GM12878 (cell line): Measurements from ENCODE around the gene GUCY1B1. TPM values are rescaled to one million over a fixed set of nuclear protein-coding genes. Genes with fewer than 3 reads are reported as not detected.

Experiments used
- ATAC-seq: fragments of 200-7000 bp; cut with Tn5 transposase; 3 replicates; pipeline ENCODE4 v1.9.1; 2020; ENCODE audit warnings: mild to moderate bottlenecking, moderate library complexity
- BruUV-seq: library from RNA; stranded (reverse); fragments of 400-500 nt; replicated peaks from 2 replicates; lab custom pipeline; 2021; lab: Mats Ljungman, UMichigan
- CTCF ChIA-PET: fragments of 300-600 bp; sonication (Branson Sonifier 250); formaldehyde crosslinking; extraction: SDS; loops from one replicate; lab custom pipeline; 2021; ENCODE audit warnings: inconsistent platforms; lab: Yijun Ruan, JAX
- POLR2A ChIA-PET: fragments of 350-600 bp; formaldehyde crosslinking; extraction: SDS; loops from one replicate; lab custom pipeline; 2021; ENCODE audit warnings: inconsistent platforms; lab: Charles Lee
- RAD21 ChIA-PET: fragments of 300-600 bp; sonication (Branson Sonifier 250); formaldehyde crosslinking; loops from one replicate; lab custom pipeline; 2023; ENCODE audit warnings: antibody characterized with exemption; ENCODE audit not compliant: unreplicated experiment; lab: Charles Lee
- SMC1A ChIA-PET: fragments of 300-600 bp; sonication (Branson Sonifier 250); formaldehyde crosslinking; loops from one replicate; lab custom pipeline; 2023; ENCODE audit not compliant: unreplicated experiment, uncharacterized antibody; lab: Charles Lee
- DNase-seq: peaks from one replicate; pipeline ENCODE4 v3.0.0-alpha.2; 2011; ENCODE audit warnings: low read depth, low spot score
- FAIRE-seq: peaks from 3 replicates; lab custom pipeline; 2011; peaks lifted over from hg19 to GRCh38; lab: Jason Lieb, UNC
- H2AFZ ChIP-seq: 2 replicates; pipeline ENCODE4 v1.6.0; 2011; ENCODE audit warnings: low read depth, low read length, control low read depth; ENCODE audit not compliant: control insufficient read depth
- H3K27ac ChIP-seq: 2 replicates; pipeline ENCODE4 v1.5.1; 2011; ENCODE audit warnings: control low read depth; ENCODE audit not compliant: control insufficient read depth, insufficient read depth
- H3K27me3 ChIP-seq, 2 experiments: replicated peaks in 1 of 2; 2 replicates each; pipeline versions ENCODE4 v1.6.0 to v1.6.1; 2011; ENCODE audit warnings: low read length in 1 of 2; ENCODE audit not compliant: control insufficient read depth in 2 of 2, insufficient read depth in 2 of 2
- H3K36me3 ChIP-seq, 2 experiments: 2 replicates each; pipeline ENCODE4 v1.5.1; 2011; ENCODE audit warnings: low read length in 1 of 2; ENCODE audit not compliant: control insufficient read depth in 2 of 2, insufficient read depth in 2 of 2
- H3K4me1 ChIP-seq: 2 replicates; pipeline ENCODE4 v1.6.1; 2011; ENCODE audit warnings: mild to moderate bottlenecking, low read length, moderate library complexity, mixed read lengths; ENCODE audit not compliant: control insufficient read depth, insufficient read depth
- H3K4me2 ChIP-seq: 2 replicates; pipeline ENCODE4 v1.6.0; 2011; ENCODE audit warnings: control low read depth; ENCODE audit not compliant: control insufficient read depth, insufficient read depth
- H3K4me3 ChIP-seq: fragments of 200-600 bp; sonication (generic); 2 replicates; pipeline ENCODE4 v1.5.1; 2016
- H3K79me2 ChIP-seq: 2 replicates; pipeline ENCODE4 v1.6.0; 2011; ENCODE audit warnings: low read length; ENCODE audit not compliant: control insufficient read depth, insufficient read depth
- H3K9ac ChIP-seq: 2 replicates; pipeline ENCODE4 v1.8.0; 2011; ENCODE audit warnings: low read length, control low read depth, mixed read lengths; ENCODE audit not compliant: control insufficient read depth, insufficient read depth
- H3K9me3 ChIP-seq: replicated peaks from 3 replicates; pipeline ENCODE4 v1.5.1; 2011; ENCODE audit warnings: mild to moderate bottlenecking, low read length; ENCODE audit not compliant: control insufficient read depth, insufficient read depth
- H4K20me1 ChIP-seq: 2 replicates; pipeline ENCODE4 v1.6.0; 2011; ENCODE audit not compliant: control insufficient read depth, insufficient read depth
- CHD1 ChIP-seq: IDR thresholded peaks from 2 replicates; pipeline ENCODE4 v1.6.1; 2012; ENCODE audit warnings: low read depth, low read length, improper control_type of control experiment
- EGR1 ChIP-seq, 2 experiments: IDR thresholded peaks; 1 replicate in 1 of 2; 2 replicates in 1 of 2; pipeline ENCODE4 v1.6.1; 2011 to 2012; ENCODE audit warnings: low read depth in 2 of 2, low read length in 2 of 2, borderline replicate concordance in 1 of 2, mild to moderate bottlenecking in 1 of 2, moderate library complexity in 1 of 2
- HDAC6 ChIP-seq: fragments of 200-600 bp; sonication (generic); IDR thresholded peaks from one replicate; pipeline ENCODE4 v1.8.0; 2017; ENCODE audit warnings: antibody characterized with exemption; ENCODE audit not compliant: unreplicated experiment
- IKZF1 ChIP-seq: fragments of 450-650 bp; conservative IDR thresholded peaks from 2 replicates; pipeline ENCODE4 v1.6.1; 2017; ENCODE audit warnings: antibody characterized with exemption, mild to moderate bottlenecking
- IRF4 ChIP-seq: IDR thresholded peaks from 2 replicates; pipeline ENCODE4 v1.6.1; 2011; ENCODE audit warnings: low read depth, low read length
- LARP7 ChIP-seq: fragments of 450-650 bp; IDR thresholded peaks from 2 replicates; pipeline ENCODE4 v1.6.1; 2017; ENCODE audit warnings: mild to moderate bottlenecking
- MTA2 ChIP-seq: fragments of 450-650 bp; IDR thresholded peaks from 2 replicates; pipeline ENCODE4 v1.6.1; 2016; ENCODE audit warnings: low read depth, mild to moderate bottlenecking, moderate library complexity
- MYC ChIP-seq: IDR thresholded peaks from 2 replicates; pipeline ENCODE4 v1.6.1; 2011; ENCODE audit warnings: mild to moderate bottlenecking, low read length, moderate library complexity, inconsistent platforms; ENCODE audit not compliant: insufficient read depth, insufficient replicate concordance, insufficient read length, severe bottlenecking
- RBBP5 ChIP-seq: fragments of 200-600 bp; sonication (generic); conservative IDR thresholded peaks from 2 replicates; pipeline ENCODE4 v1.6.1; 2016
- RELA ChIP-seq: fragments of 450-650 bp; IDR thresholded peaks from 2 replicates; pipeline ENCODE4 v1.8.0; 2014; ENCODE audit warnings: borderline replicate concordance; ENCODE audit not compliant: partially characterized antibody
- SMAD1 ChIP-seq: fragments of 450-650 bp; IDR thresholded peaks from 2 replicates; pipeline ENCODE4 v1.6.1; 2018; ENCODE audit warnings: mild to moderate bottlenecking, low read depth; ENCODE audit not compliant: partially characterized antibody
- SP1 ChIP-seq: IDR thresholded peaks from one replicate; pipeline ENCODE4 v1.6.1; 2011; ENCODE audit warnings: low read depth, low read length
- SPI1 ChIP-seq: IDR thresholded peaks from 2 replicates; pipeline ENCODE4 v1.6.1; 2011; ENCODE audit warnings: low read depth, mild to moderate bottlenecking, low read length, moderate library complexity, borderline replicate concordance; ENCODE audit not compliant: insufficient read depth
- WRNIP1 ChIP-seq: IDR thresholded peaks from 2 replicates; pipeline ENCODE4 v1.6.1; 2011; ENCODE audit warnings: low read depth, low read length, improper control_type of control experiment, borderline replicate concordance
- ZZZ3 ChIP-seq: IDR thresholded peaks from 2 replicates; pipeline ENCODE4 v1.6.1; 2011; ENCODE audit warnings: low read depth; ENCODE audit not compliant: control insufficient read depth, insufficient read length
- WGBS: methylation state at CpG from one replicate; pipeline ENCODE4 v1.1.6; 2016; ENCODE audit warnings: low lambda C conversion rate; ENCODE audit not compliant: insufficient replicate concordance, insufficient coverage; ENCODE audit errors: missing lambda C conversion rate; 5-methylcytosine and 5-hydroxymethylcytosine counted together
- in situ Hi-C: fragments of 300-500 bp; cut with MboI; formaldehyde crosslinking; loops from 9 replicates; pipeline ENCODE4 v1.14.3; 2018; ENCODE audit warnings: mixed read lengths
- intact Hi-C: fragments of 100-400 bp; cut with micrococcal nuclease; formaldehyde crosslinking; loops from one replicate; pipeline ENCODE4 v1.14.2; 2022; ENCODE audit not compliant: unreplicated experiment
- polyA plus RNA-seq, 11 experiments: library from polyadenylated mRNA; depleted of rRNA in 4 of 11; unstranded in 6 of 11; stranded (reverse) in 5 of 11; fragments of >200 nt; fragmentation: Nextera tagmentation in 4 of 11; fragmentation: Illumina TruSeq in 1 of 11; extraction: Ambion mirVana in 4 of 11; extraction: Trizol in 1 of 11; gene quantifications; 1 replicate in 1 of 11; 2 replicates in 10 of 11; pipeline versions ENCODE4 v1.2.1 to v1.2.3, GENCODE V29; 2011 to 2016; ENCODE audit warnings: inconsistent platforms in 2 of 11, missing spikeins in 2 of 11, low read depth in 1 of 11
- total RNA-seq, 4 experiments: library from RNA; depleted of rRNA in 3 of 4; stranded (reverse); fragments of >200 nt in 3 of 4; fragmentation: Illumina TruSeq in 1 of 4; extraction: Trizol in 1 of 4; gene quantifications; 2 replicates each; pipeline versions ENCODE4 v1.2.1 to v1.2.3, GENCODE V29; 2013 to 2021
- TF ChIP-seq, protein P1 (sequence below): fragments of 450-650 bp; IDR thresholded peaks from 2 replicates; pipeline ENCODE4 v1.6.1; 2017; ENCODE audit warnings: low read depth, mild to moderate bottlenecking, moderate library complexity
- TF ChIP-seq, protein P2 (sequence below): fragments of 450-650 bp; IDR thresholded peaks from 2 replicates; pipeline ENCODE4 v1.6.1; 2018; ENCODE audit warnings: mild to moderate bottlenecking, low read depth, moderate library complexity; ENCODE audit not compliant: partially characterized antibody

The GUCY1B1 gene
- total and polyA plus RNA-seq, 10 of the 15 experiments (the other 5 are each of a cell fraction or from before 2014, with no cell fraction given), result 0.60 to 38.5 (median 1.4) TPM

GRCh38 chr4:155774033-155774432 lies 15.2 kb downstream of the GUCY1B1 start (continued):
- TF ChIP-seq EGR1 (IDR thresholded peaks at IDR 0.05; ENCODE audit: borderline replicate concordance in 1 of 2, low read depth in 2 of 2, low read length in 2 of 2) (no peak), SP1 (no peak), ZZZ3 (no peak), IRF4 (no peak), WRNIP1 (no peak), MYC (no peak), LARP7 (no peak), RELA (no peak), SMAD1 (no peak), RBBP5 (no peak), MTA2 (no peak), IKZF1 (no peak)

GRCh38 chr4:155777971-155778735 lies 19.3 kb downstream of the GUCY1B1 start:
- H3K9ac ChIP-seq, result no peak overlapping the region
- intact Hi-C loops, result no loop called here
- no peak overlapping the region for H3K27ac ChIP-seq
- no peaks in the 10 kb centered on the region for H3K36me3 ChIP-seq
- H2AFZ ChIP-seq, result no peak overlapping the region
- no peaks in the 10 kb centered on the region for H3K9me3 ChIP-seq
- no peaks in the 10 kb centered on the region for H3K27me3 ChIP-seq
- WGBS, result 16% methylated on average over 3 of the region's 3 CpGs
- H3K4me1 ChIP-seq, result no peaks in the 10 kb centered on the region
- TF ChIP-seq, protein P1, sequence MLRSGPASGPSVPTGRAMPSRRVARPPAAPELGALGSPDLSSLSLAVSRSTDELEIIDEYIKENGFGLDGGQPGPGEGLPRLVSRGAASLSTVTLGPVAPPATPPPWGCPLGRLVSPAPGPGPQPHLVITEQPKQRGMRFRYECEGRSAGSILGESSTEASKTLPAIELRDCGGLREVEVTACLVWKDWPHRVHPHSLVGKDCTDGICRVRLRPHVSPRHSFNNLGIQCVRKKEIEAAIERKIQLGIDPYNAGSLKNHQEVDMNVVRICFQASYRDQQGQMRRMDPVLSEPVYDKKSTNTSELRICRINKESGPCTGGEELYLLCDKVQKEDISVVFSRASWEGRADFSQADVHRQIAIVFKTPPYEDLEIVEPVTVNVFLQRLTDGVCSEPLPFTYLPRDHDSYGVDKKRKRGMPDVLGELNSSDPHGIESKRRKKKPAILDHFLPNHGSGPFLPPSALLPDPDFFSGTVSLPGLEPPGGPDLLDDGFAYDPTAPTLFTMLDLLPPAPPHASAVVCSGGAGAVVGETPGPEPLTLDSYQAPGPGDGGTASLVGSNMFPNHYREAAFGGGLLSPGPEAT, result no peak
- TF ChIP-seq, protein P2, sequence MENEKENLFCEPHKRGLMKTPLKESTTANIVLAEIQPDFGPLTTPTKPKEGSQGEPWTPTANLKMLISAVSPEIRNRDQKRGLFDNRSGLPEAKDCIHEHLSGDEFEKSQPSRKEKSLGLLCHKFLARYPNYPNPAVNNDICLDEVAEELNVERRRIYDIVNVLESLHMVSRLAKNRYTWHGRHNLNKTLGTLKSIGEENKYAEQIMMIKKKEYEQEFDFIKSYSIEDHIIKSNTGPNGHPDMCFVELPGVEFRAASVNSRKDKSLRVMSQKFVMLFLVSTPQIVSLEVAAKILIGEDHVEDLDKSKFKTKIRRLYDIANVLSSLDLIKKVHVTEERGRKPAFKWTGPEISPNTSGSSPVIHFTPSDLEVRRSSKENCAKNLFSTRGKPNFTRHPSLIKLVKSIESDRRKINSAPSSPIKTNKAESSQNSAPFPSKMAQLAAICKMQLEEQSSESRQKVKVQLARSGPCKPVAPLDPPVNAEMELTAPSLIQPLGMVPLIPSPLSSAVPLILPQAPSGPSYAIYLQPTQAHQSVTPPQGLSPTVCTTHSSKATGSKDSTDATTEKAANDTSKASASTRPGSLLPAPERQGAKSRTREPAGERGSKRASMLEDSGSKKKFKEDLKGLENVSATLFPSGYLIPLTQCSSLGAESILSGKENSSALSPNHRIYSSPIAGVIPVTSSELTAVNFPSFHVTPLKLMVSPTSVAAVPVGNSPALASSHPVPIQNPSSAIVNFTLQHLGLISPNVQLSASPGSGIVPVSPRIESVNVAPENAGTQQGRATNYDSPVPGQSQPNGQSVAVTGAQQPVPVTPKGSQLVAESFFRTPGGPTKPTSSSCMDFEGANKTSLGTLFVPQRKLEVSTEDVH, result no peak
- TF ChIP-seq SPI1 (no peak), CHD1 (no peak), HDAC6 (no peak)
- CTCF ChIA-PET, result interaction anchor here (1.0 to 1.8 kb wide), 3 partner anchors 25 to 249 kb away, joined by 3 to 9 read pairs (median 3); no protein-coding TSS in a partner anchor
- ATAC-seq (no peak), DNase-seq (no peak), FAIRE-seq (no peak)
- H3K4me3 ChIP-seq, result no peak overlapping the region
- RAD21 ChIA-PET, result interaction anchor here (0.6 to 2.1 kb wide), 5 partner anchors 8 to 339 kb away, joined by 3 to 9 read pairs (median 3); no protein-coding TSS in a partner anchor
- in situ Hi-C loops, result loop anchor here (25.0 kb wide), 2 partner anchors 791 to 966 kb away; no protein-coding TSS in a partner anchor
- SMC1A ChIA-PET, result interaction anchor here (0.7 to 3.1 kb wide), 11 partner anchors 9 to 335 kb away, joined by 3 to 12 read pairs (median 4); no protein-coding TSS in a partner anchor
- POLR2A ChIA-PET, result interaction anchor here (1.5 kb wide), 1 partner anchor 15 kb away, joined by 5 read pairs; no protein-coding TSS in a partner anchor
- H3K4me2 ChIP-seq, result no peak overlapping the region
- BruUV-seq, result no TSS peak
- no peaks in the 10 kb centered on the region for H3K79me2 ChIP-seq
- no peaks in the 10 kb centered on the region for H4K20me1 ChIP-seq
